GM20000 (cell line): ENCODE measurements around the gene ZNF627.

ENCODE experiments used
- DNase-seq: peaks from one replicate; pipeline ENCODE4 v3.0.0; 2012; ENCODE audit warnings: low spot score
- TF ChIP-seq, protein P1 (sequence below): IDR thresholded peaks from 2 replicates; pipeline ENCODE4 v1.5.1; 2012; ENCODE audit warnings: mild to moderate bottlenecking, control low read depth; ENCODE audit errors: extremely low read depth, missing control alignments

Gene ZNF627

DNA sequence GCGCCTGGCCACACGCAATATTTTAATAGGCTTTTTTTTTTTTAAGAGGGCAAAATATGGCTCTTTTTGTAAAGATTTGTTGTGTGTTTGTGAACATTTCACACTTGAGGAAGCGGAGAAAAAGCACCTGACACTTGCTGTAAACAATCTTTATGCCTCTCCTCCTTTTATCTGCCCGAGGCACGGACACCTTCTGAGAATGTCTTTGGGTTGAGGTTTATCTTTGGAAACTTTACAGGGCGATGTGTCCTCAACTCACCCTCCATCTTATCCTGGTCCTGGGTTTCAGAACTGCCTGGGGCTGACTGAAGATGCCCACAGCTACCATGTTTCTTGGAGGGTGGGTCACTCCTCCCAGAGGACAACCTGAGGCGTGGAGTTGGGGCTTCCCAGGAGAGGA is 44.0 kb downstream of the ZNF627 start:
- DNase-seq = no peak
- TF ChIP-seq, protein P1, sequence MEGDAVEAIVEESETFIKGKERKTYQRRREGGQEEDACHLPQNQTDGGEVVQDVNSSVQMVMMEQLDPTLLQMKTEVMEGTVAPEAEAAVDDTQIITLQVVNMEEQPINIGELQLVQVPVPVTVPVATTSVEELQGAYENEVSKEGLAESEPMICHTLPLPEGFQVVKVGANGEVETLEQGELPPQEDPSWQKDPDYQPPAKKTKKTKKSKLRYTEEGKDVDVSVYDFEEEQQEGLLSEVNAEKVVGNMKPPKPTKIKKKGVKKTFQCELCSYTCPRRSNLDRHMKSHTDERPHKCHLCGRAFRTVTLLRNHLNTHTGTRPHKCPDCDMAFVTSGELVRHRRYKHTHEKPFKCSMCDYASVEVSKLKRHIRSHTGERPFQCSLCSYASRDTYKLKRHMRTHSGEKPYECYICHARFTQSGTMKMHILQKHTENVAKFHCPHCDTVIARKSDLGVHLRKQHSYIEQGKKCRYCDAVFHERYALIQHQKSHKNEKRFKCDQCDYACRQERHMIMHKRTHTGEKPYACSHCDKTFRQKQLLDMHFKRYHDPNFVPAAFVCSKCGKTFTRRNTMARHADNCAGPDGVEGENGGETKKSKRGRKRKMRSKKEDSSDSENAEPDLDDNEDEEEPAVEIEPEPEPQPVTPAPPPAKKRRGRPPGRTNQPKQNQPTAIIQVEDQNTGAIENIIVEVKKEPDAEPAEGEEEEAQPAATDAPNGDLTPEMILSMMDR = no peak

DNA sequence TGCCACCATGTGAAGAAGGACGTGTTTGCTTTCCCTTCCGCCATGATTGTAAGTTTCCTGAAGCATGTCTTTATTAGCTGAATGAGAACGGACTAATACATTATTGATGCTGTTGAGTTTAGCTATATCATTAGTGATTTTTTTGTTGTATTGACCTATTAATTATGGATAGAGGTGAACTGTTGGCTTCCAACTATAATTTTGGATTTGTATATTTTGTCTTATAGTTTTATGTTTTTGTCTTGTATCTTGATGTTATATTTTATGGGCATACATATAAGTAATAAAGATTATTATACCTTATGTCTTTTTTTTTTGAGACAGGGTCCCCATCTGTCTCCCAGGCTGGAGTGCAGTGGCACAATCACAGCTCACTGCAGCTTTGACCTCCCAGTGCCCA is 45.6 kb downstream of the ZNF627 start:
- no peak for DNase-seq
- TF ChIP-seq, protein P1 = no peak

DNA sequence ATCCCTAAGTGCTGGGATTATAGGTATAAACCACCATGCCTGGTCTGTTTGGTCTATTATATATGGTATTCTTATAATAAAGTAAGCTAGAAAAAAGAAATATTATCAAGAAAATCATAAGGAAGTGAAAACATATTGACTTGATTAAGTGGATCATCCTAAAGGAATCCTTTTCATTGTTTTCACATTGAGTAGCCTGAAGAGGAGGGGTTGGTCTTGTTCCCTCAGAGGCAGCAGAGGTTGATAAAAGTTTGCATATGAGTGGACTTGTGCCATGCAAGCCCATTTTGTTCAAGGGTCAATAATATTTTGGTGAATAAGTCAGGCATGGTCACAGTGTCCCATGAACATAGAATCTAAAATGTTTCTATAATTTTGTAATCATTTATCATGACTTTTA is 52.7 kb downstream of the ZNF627 start:
- TF ChIP-seq, protein P1 = no peak
- DNase-seq = no peak

DNA sequence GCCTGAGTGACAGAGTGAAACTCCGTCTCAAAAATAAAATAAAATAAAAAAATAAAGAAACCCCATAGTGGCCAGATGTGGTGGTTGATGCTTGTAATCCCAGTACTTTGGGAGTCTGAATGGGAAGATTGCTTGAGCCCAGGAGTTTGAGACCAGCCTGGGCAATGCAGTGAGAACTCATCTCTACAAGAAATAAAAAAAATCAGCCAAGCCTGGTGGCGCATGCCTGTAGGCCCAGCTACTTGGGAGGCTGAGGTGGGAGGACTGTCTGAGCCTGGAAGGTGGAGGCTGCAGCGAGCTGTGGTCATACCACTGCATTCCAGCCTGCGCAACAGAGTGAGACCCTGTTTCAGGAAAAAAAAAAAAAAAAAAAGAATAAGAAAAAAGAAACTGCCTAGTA is 53.8 kb downstream of the ZNF627 start:
- no peak for DNase-seq
- TF ChIP-seq, protein P1 = no peak

DNA sequence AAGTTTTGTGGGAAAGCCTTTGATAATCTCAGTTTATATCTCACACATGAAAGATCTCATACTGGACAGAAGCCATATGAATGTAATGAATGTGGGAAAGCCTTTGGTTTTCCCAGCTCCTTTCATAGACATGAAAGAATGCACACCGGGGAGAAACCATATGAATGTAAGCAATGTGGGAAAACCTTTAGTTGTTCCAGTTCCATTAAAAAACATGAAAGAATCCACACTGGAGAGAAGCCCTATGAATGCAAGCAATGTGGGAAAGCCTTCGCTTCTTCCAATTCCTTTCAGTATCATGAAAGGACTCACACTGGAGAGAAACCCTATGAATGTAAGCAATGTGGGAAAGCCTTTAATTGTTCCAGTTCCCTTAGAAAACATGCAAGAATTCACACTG is 54.8 kb downstream of the ZNF627 start:
- no peak for DNase-seq
- TF ChIP-seq, protein P1 = no peak

DNA sequence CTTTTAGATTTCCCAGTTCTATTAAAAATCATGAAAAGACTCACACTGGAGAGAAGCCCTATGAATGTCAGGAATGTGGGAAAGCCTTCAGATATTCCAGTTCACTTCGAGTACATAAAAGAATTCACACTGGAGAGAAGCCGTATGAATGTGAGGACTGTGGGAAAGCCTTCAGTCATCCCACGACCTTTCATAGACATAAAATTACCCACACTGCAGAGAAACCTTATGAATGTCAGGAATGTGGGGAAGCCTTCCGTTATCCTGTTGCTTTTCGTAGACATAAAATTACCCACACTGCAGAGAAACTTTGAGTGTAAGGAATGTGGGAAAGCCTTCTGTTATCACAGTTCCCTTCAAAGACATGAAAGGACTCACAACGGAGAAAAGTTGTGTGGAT is 55.2 kb downstream of the ZNF627 start:
- DNase-seq = no peak
- TF ChIP-seq, protein P1 = no peak

DNA sequence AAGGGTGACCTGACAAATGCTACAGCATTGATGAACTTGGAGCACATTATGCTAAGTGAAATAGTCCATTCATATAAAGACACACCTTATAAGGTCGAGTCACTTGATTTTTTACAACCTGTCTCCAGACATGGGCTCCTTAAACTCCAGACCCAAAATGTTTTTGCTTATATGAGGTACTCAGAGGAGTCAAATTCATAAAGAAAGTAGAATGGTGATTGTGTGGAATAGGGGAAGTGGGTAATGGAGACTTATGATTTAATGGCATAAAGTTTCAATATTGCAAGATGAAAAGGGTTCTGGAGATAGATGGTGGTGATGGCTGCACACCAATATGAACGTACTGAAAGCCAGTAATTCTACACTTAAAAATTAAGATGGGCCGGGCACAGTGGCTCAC is 59.3 kb downstream of the ZNF627 start:
- no peak for DNase-seq
- TF ChIP-seq, protein P1 = no peak
